ENCODE data around the gene LHFPL4.
"Not testable (repeated sequence)": the region's sequence is repeated elsewhere in the genome, so short reads cannot be mapped to it uniquely, and the experiment has no call there.

LHFPL4 gene

GRCh38 chr3:9553021-9553947 is at the start of gene LHFPL4:
Gene LHFPL4 (minus strand): TSS chr3:9553822. CDS start chr3:9552679, 1,143 bp downstream.
- DNase-seq (ENCODE audit: low read depth in 2 of 2), result no peak

- DNase-seq (ENCODE audit: low read depth in 2 of 2), result no peak
These were observed 49.0 kb upstream of the LHFPL4 start for GRCh38 chr3:9602620-9603019.

- not testable (repeated sequence) for DNase-seq (ENCODE audit: low read depth in 2 of 2)
These were observed 47.5 kb upstream of the LHFPL4 start for GRCh38 chr3:9601006-9601581.

GRCh38 chr3:9600597-9600996 is 47.0 kb upstream of the LHFPL4 start:
- no peak for DNase-seq (ENCODE audit: low read depth in 2 of 2)

- DNase-seq (ENCODE audit: low read depth in 2 of 2), result no peak
These were observed 45.3 kb upstream of the LHFPL4 start for GRCh38 chr3:9598783-9599387.

- DNase-seq (ENCODE audit: low read depth in 2 of 2), result no peak
These were observed 42.3 kb upstream of the LHFPL4 start for GRCh38 chr3:9595877-9596276.

GRCh38 chr3:9591781-9592180 is 38.2 kb upstream of the LHFPL4 start:
- DNase-seq (ENCODE audit: low read depth in 2 of 2), result not testable (repeated sequence)

GRCh38 chr3:9590282-9590791 is 36.7 kb upstream of the LHFPL4 start:
- DNase-seq (ENCODE audit: low read depth in 2 of 2), result no peak

GRCh38 chr3:9583792-9584191 is 30.2 kb upstream of the LHFPL4 start:
- DNase-seq (ENCODE audit: low read depth in 2 of 2), result no peak

GRCh38 chr3:9583371-9583770 is 29.7 kb upstream of the LHFPL4 start:
- no peak for DNase-seq (ENCODE audit: low read depth in 2 of 2)

- no peak for DNase-seq (ENCODE audit: low read depth in 2 of 2)
These were observed 28.7 kb upstream of the LHFPL4 start for GRCh38 chr3:9582332-9582731.

- DNase-seq (ENCODE audit: low read depth in 2 of 2), result no peak
These were observed 28.1 kb upstream of the LHFPL4 start for GRCh38 chr3:9581742-9582141.

GRCh38 chr3:9569054-9569453 is 15.4 kb upstream of the LHFPL4 start:
- DNase-seq (ENCODE audit: low read depth in 2 of 2), result no peak

GRCh38 chr3:9565316-9565715 is 11.7 kb upstream of the LHFPL4 start:
- DNase-seq (ENCODE audit: low read depth in 2 of 2), result no peak

GRCh38 chr3:9563851-9564250 is 10.2 kb upstream of the LHFPL4 start:
- DNase-seq (ENCODE audit: low read depth in 2 of 2), result no peak

- DNase-seq (ENCODE audit: low read depth in 2 of 2), result not testable (repeated sequence)
These were observed 6.4 kb upstream of the LHFPL4 start for GRCh38 chr3:9560056-9560455.

GRCh38 chr3:9553948-9554513 is 409 bp upstream of the LHFPL4 start:
- DNase-seq (ENCODE audit: low read depth in 2 of 2), result no peak

GRCh38 chr3:9552252-9552999 is 1.2 kb downstream of the LHFPL4 start:
- DNase-seq (ENCODE audit: low read depth in 2 of 2), result no peak

- no peak for DNase-seq (ENCODE audit: low read depth in 2 of 2)
These were observed 2.6 kb downstream of the LHFPL4 start for GRCh38 chr3:9550999-9551398.

- no peak for DNase-seq (ENCODE audit: low read depth in 2 of 2)
These were observed 4.0 kb downstream of the LHFPL4 start for GRCh38 chr3:9549600-9549999.

- no peak for DNase-seq (ENCODE audit: low read depth in 2 of 2)
These were observed 4.6 kb downstream of the LHFPL4 start for GRCh38 chr3:9548991-9549390.
